Kidney epithelial cell (primary cell): ENCODE measurements around the gene C18orf63. TPM values are rescaled to one million over a fixed set of nuclear protein-coding genes. Genes with fewer than 3 reads are reported as not detected.

Experiments
- DNase-seq: peaks from one replicate; pipeline ENCODE4 v3.0.0-alpha.2; 2010; ENCODE audit warnings: low read depth
- H3K27me3 ChIP-seq: 2 replicates; pipeline ENCODE4 v1.6.0; 2011; ENCODE audit warnings: low read length; ENCODE audit not compliant: control insufficient read depth, insufficient read depth
- H3K36me3 ChIP-seq: 2 replicates; pipeline ENCODE4 v1.5.1; 2011; ENCODE audit warnings: low read length; ENCODE audit not compliant: control insufficient read depth, insufficient read depth
- H3K4me3 ChIP-seq: 2 replicates; pipeline ENCODE4 v1.5.1; 2011; ENCODE audit warnings: low read depth, mild to moderate bottlenecking, control low read depth, low read length
- total RNA-seq: library from RNA; depleted of rRNA; stranded (reverse); fragments of >200 nt; gene quantifications from 2 replicates; pipeline ENCODE4 v1.2.3, GENCODE V29; 2015
- TF ChIP-seq, protein P1 (sequence below): IDR thresholded peaks from 2 replicates; pipeline ENCODE4 v1.5.1; 2011; ENCODE audit warnings: mild to moderate bottlenecking, moderate library complexity, low read length, control low read depth, inconsistent platforms; ENCODE audit not compliant: insufficient read depth, poor library complexity, severe bottlenecking

Gene C18orf63
- total RNA-seq, 1 donor from 2014 or later = not detected

DNA sequence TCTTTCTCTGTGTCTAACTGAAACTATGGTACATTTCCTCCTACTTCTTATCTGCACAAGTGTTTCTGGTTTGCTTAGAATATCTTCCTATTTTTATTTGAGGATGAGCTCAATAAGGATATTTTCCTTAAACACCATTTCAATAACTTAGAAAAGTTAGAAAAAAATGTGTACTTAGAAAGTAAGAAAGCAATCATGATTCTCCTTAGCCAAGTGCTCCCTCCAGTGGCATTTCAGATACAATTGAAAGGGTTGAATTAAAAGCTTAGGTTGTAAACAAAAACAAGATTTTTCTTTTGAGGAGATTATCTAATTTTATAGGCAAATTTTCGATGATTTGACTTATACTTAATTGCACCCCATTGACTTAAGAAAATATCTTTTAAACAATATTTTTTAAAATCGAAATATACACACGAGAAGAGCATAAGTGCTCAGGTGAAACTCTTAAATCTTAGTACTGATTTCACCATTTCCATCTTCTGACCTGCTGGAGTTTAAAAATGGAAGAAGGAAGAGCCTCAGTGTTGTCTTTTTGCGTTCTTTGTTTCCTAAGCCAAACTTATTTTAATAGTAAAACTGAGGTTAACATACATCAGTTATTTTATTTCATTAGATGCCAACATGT lies 26.9 kb downstream of the C18orf63 start:
- peak; percentile 18 for DNase-seq
- Histone ChIP-seq H3K4me3 (no peak overlapping the region), H3K36me3 (no peaks in the 10 kb centered on the region), H3K27me3 (no peaks in the 10 kb centered on the region)
- TF ChIP-seq, protein P1, sequence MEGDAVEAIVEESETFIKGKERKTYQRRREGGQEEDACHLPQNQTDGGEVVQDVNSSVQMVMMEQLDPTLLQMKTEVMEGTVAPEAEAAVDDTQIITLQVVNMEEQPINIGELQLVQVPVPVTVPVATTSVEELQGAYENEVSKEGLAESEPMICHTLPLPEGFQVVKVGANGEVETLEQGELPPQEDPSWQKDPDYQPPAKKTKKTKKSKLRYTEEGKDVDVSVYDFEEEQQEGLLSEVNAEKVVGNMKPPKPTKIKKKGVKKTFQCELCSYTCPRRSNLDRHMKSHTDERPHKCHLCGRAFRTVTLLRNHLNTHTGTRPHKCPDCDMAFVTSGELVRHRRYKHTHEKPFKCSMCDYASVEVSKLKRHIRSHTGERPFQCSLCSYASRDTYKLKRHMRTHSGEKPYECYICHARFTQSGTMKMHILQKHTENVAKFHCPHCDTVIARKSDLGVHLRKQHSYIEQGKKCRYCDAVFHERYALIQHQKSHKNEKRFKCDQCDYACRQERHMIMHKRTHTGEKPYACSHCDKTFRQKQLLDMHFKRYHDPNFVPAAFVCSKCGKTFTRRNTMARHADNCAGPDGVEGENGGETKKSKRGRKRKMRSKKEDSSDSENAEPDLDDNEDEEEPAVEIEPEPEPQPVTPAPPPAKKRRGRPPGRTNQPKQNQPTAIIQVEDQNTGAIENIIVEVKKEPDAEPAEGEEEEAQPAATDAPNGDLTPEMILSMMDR = peak; percentile 41

DNA sequence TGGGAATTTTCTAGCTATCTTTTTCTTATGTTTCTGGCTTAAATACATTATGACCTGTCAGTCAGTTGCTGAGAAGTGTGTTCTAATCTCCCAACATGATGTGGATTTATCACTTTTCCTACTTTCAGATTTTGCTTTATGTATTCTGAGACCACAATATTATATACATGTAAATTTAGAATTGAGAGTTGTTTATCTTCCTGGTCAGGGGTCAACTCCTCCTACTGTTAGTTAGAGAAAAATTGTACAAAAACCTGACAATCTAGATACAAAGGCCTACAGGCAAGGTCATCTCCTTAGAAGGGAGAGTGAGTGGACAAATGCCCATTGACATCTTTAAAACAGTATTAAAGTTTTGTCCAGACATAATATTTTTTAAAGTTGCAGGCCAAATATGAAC lies 30.6 kb downstream of the C18orf63 start:
- Histone ChIP-seq H3K36me3 (no peaks in the 10 kb centered on the region), H3K4me3 (no peak overlapping the region), H3K27me3 (no peaks in the 10 kb centered on the region)
- TF ChIP-seq, protein P1 = no peak
- no peak for DNase-seq

DNA sequence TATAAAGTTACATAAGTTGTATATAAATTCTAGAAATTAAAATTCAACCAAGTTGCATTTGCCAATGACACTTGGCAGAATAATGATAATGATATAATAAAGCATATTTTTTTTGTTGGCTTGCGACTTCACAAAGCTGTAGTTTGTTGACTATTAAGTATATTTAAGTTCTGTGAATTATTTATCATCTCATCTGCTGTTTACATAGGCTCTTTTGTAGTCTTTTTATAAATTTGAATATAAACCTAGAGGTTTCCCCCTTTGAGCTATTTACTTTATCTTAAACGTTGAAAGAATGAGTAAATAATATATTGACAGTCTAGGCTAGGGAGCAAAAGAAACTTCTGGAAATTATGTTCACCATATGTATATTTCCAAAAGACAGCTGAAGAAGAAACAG lies 32.9 kb downstream of the C18orf63 start:
- no peaks in the 10 kb centered on the region for H3K27me3 ChIP-seq
- TF ChIP-seq, protein P1 = no peak
- H3K4me3 ChIP-seq = no peak overlapping the region

DNA sequence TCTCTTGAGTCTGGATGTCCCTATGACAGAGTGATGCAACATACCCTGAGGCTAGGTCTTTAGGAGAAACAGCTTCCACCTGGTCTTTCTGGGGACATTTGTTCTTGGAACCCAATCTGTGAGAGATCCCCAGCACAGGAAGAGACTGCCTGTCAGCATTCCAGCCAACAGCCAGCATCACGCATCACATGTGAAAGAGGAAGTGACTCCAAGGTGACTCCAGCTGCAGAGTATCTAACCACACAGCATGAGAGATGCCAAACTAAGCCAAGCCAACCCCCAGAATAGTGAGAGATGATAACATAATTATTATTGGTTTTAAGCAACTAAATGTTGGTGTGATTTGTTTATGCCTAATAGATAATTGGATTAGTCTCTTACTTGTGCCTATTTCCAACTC lies 35.7 kb downstream of the C18orf63 start:
- Histone ChIP-seq H3K36me3 (no peaks in the 10 kb centered on the region), H3K27me3 (no peaks in the 10 kb centered on the region), H3K4me3 (no peak overlapping the region)
- no peak for DNase-seq
- TF ChIP-seq, protein P1 = no peak

More for the DNA sequence above, 32.9 kb downstream of the C18orf63 start:
- no peak for DNase-seq
- H3K36me3 ChIP-seq = no peaks in the 10 kb centered on the region

DNA sequence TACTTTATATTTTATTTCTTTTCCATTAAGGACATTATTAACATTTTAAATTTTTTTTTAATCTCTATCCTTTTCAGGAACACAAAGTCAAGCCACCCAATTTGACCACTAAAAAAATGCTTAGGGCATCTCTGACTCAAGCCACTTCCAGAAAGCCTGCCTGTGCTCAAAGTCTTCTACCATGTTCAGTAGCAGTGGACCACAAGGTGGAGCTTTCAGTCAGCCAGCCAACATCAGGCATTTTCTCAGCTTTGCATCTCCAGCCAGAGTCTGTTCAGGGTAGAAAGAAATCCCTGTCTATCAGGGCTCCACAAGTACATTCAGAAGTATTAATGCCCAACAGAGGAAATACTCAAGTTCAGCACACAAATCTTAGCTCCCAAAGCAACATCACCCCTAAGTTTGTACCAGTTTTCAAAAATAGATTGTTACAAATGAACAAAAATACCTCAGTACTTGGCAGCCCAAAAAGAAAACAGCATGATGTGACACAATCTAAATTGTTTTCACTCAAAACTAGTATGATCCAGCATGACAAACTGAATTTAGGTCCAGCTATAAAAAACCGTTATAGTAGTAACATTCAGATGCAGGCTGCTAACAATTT lies 37.6 kb downstream of the C18orf63 start:
- Histone ChIP-seq H3K27me3 (no peaks in the 10 kb centered on the region), H3K4me3 (no peak overlapping the region), H3K36me3 (no peaks in the 10 kb centered on the region)
- TF ChIP-seq, protein P1 = peak; percentile 82
- peak; percentile 32 for DNase-seq

DNA sequence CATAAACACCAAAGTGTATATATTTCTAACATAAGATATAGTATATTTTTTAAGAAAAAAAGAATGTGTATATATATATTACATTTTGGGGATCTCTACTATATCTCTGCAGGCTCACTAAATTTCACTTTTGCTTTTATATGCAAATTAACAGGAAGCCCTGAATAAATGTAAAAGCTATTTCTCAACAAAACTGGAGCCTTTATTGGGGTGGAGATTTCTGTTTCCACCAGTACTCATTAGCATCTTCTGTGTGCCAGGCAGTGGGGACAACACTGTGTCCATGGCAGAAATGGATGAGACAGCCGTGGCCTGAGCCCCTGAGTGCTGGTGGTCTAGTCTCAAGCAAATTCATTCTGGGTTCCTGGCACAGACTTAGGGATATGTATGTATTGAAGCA lies 41.3 kb downstream of the C18orf63 start:
- H3K27me3 ChIP-seq = no peaks in the 10 kb centered on the region
- no peak for DNase-seq

More for the DNA sequence above, 41.3 kb downstream of the C18orf63 start:
- Histone ChIP-seq H3K4me3 (no peak overlapping the region), H3K36me3 (no peaks in the 10 kb centered on the region)
- TF ChIP-seq, protein P1 = no peak
